Measurements from ENCODE around the gene RSPH9.

RSPH9 gene

GRCh38 chr6:43677759-43678158 is 32.9 kb downstream of the RSPH9 start:
- Histone ChIP-seq H3K18ac (ENCODE audit: low read length) (no peak overlapping the region), H3K36me3 (replicated peaks in 1 of 2; ENCODE audit: control insufficient read depth in 2 of 2, insufficient read depth in 2 of 2, low read length in 2 of 2) (peaks cover 33 to 99% of the 10 kb centered on the region in 2 donors)
- DNase-seq (ENCODE audit: low spot score), result no peak

DNA sequence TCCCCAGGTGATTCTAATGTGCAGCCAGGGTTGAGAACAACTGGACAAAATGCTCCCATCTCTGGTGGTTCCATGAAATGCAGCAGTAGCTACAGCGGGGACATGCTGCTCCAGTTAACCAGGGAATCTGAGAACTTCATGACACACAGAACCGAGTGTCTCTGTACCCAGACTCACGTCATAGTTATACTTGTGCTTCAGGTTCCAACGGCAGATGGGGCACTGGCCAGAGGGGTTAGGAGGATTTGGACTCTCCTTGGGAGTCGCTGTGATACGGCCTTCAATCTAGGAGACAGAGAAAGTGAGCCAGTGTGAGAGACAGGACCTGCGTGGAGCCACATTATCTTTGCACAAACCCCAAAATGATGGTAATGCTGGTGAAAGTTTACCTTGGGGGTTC is 33.5 kb downstream of the RSPH9 start:
- Histone ChIP-seq H2BK12ac (ENCODE audit: low read length) (no peak overlapping the region), H4K91ac (ENCODE audit: low read depth, low read length, poor library complexity) (no peak overlapping the region), H3K36me3 (replicated peaks in 1 of 2; ENCODE audit: control insufficient read depth in 2 of 2, insufficient read depth in 2 of 2, low read length in 2 of 2) (peaks cover 33 to 94% of the 10 kb centered on the region in 2 donors), H3K27ac (replicated peaks; ENCODE audit: low read length) (no peak overlapping the region), H3K14ac (ENCODE audit: low read length) (no peak overlapping the region), H3K4me2 (ENCODE audit: insufficient read depth, low read length, poor library complexity, severe bottlenecking) (no peak overlapping the region), H3K79me1 (ENCODE audit: low read depth, low read length) (no peaks in the 10 kb centered on the region), H2AK5ac (ENCODE audit: low read depth, low read length) (no peak overlapping the region), H3K4me1 (ENCODE audit: control insufficient read depth in 2 of 2, insufficient read depth in 1 of 2, low read depth in 1 of 2, low read length in 2 of 2) (no peaks in the 10 kb centered on the region), H3K27me3 (ENCODE audit: control insufficient read depth in 3 of 3, insufficient read depth in 3 of 3, low read depth in 1 of 3, low read length in 3 of 3) (no peaks in the 10 kb centered on the region), H2AFZ (ENCODE audit: low read length) (no peak overlapping the region), H2BK5ac (ENCODE audit: low read length) (no peak overlapping the region), H4K8ac (ENCODE audit: low read depth, low read length) (no peak overlapping the region), H3K4me3 (ENCODE audit: low read length in 2 of 2) (no peak overlapping the region), H2BK15ac (ENCODE audit: low read length) (no peak overlapping the region), H3K18ac (ENCODE audit: low read length) (no peak overlapping the region), H3K23ac (ENCODE audit: low read depth, low read length, poor library complexity) (no peak overlapping the region), H2BK120ac (ENCODE audit: low read depth, low read length) (no peak overlapping the region), H3K9me3 (replicated peaks in 1 of 2; ENCODE audit: control insufficient read depth in 2 of 2, insufficient read depth in 1 of 2, low read depth in 1 of 2, low read length in 2 of 2) (no peaks in the 10 kb centered on the region), H3K4ac (ENCODE audit: low read length) (no peak overlapping the region), H3K9ac (ENCODE audit: low read depth, low read length, poor library complexity) (no peak overlapping the region)
- no CpG with 5 or more reads among the region's 7 CpGs for WGBS, 2 donors (ENCODE audit: extremely low coverage in 2 of 2, insufficient read length in 2 of 2, insufficient replicate concordance in 1 of 2)
- no peak for DNase-seq (ENCODE audit: low spot score)

More at GRCh38 chr6:43677759-43678158, 32.9 kb downstream of the RSPH9 start:
- Histone ChIP-seq H3K79me1 (ENCODE audit: low read depth, low read length) (no peaks in the 10 kb centered on the region), H2BK5ac (ENCODE audit: low read length) (no peak overlapping the region), H3K9ac (ENCODE audit: low read depth, low read length, poor library complexity) (no peak overlapping the region), H3K4me2 (ENCODE audit: insufficient read depth, low read length, poor library complexity, severe bottlenecking) (no peak overlapping the region), H3K4me1 (ENCODE audit: control insufficient read depth in 2 of 2, insufficient read depth in 1 of 2, low read depth in 1 of 2, low read length in 2 of 2) (no peaks in the 10 kb centered on the region), H2BK12ac (ENCODE audit: low read length) (no peak overlapping the region), H3K4ac (ENCODE audit: low read length) (no peak overlapping the region), H3K14ac (ENCODE audit: low read length) (no peak overlapping the region), H4K8ac (ENCODE audit: low read depth, low read length) (no peak overlapping the region), H2BK15ac (ENCODE audit: low read length) (no peak overlapping the region), H3K23ac (ENCODE audit: low read depth, low read length, poor library complexity) (no peak overlapping the region), H3K4me3 (ENCODE audit: low read length in 2 of 2) (no peak overlapping the region), H2AFZ (ENCODE audit: low read length) (no peak overlapping the region), H3K9me3 (replicated peaks in 1 of 2; ENCODE audit: control insufficient read depth in 2 of 2, insufficient read depth in 1 of 2, low read depth in 1 of 2, low read length in 2 of 2) (no peaks in the 10 kb centered on the region), H4K91ac (ENCODE audit: low read depth, low read length, poor library complexity) (no peak overlapping the region), H3K27ac (replicated peaks; ENCODE audit: low read length) (no peak overlapping the region), H3K27me3 (ENCODE audit: control insufficient read depth in 3 of 3, insufficient read depth in 3 of 3, low read depth in 1 of 3, low read length in 3 of 3) (no peaks in the 10 kb centered on the region), H2AK5ac (ENCODE audit: low read depth, low read length) (no peak overlapping the region), H2BK120ac (ENCODE audit: low read depth, low read length) (no peak overlapping the region)
- no CpG with 5 or more reads among the region's 7 CpGs for whole genome bisulfite sequencing, 2 donors (ENCODE audit: extremely low coverage in 2 of 2, insufficient read length in 2 of 2, insufficient replicate concordance in 1 of 2)

GRCh38 chr6:43679057-43679456 is 34.2 kb downstream of the RSPH9 start:
- WGBS, 2 donors (ENCODE audit: extremely low coverage in 2 of 2, insufficient read length in 2 of 2, insufficient replicate concordance in 1 of 2), result no CpG with 5 or more reads among the region's 6 CpGs

DNA sequence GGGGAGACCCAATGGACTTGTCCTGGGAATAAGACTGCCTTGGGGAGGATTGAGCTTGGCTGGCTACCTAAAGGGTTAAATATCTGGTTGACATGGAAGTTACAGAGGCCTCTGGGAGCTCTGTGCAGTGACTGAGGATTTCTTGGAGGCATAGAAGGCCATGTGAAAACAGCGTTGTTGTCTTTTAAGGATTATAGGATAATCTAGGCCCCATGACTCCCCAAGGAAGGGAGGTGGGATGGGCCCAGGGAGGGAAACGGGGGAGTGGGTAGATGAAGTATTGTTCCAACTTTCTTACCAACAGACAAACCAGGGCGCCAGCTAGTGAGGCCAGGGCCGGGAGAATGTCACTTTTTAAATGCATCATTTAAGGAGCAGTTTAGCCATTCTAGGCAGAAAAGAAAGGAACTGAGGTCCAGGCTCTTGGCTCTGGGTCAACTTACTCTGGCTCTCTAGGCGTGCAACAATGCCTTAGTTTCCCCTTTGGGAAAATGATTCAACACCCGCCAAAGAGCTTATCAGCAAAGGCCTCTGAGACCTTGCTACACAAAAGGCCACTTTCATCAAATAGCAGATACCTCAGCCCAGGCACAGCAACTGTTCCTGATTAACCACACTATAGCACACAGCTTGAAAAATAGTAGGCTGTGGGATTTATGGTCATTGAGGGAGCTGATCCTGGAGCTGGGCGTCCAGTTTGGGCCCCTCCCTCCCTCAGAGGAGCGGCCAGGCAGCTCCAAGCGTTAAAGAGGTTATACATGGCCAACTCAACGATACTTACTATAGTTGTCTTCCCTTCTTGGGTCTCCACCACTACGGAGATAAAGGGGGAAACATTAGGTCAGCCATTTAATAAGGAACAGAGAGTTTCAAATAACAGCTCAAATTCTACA is 35.7 kb downstream of the RSPH9 start:
- H3K4me3 ChIP-seq (ENCODE audit: low read length in 2 of 2), result no peak overlapping the region
- H2BK12ac ChIP-seq (ENCODE audit: low read length), result no peak overlapping the region
- no peak for DNase-seq (ENCODE audit: low spot score)
- no peak overlapping the region for H3K4me2 ChIP-seq (ENCODE audit: insufficient read depth, low read length, poor library complexity, severe bottlenecking)
- no peaks in the 10 kb centered on the region for H3K9me3 ChIP-seq (replicated peaks in 1 of 2; ENCODE audit: control insufficient read depth in 2 of 2, insufficient read depth in 1 of 2, low read depth in 1 of 2, low read length in 2 of 2)
- no peak overlapping the region for H4K8ac ChIP-seq (ENCODE audit: low read depth, low read length)
- no peak overlapping the region for H3K27ac ChIP-seq (replicated peaks; ENCODE audit: low read length)
- H3K4me1 ChIP-seq (ENCODE audit: control insufficient read depth in 2 of 2, insufficient read depth in 1 of 2, low read depth in 1 of 2, low read length in 2 of 2), result no peaks in the 10 kb centered on the region
- no CpG with 5 or more reads among the region's 11 CpGs for WGBS, 2 donors (ENCODE audit: extremely low coverage in 2 of 2, insufficient read length in 2 of 2, insufficient replicate concordance in 1 of 2)
- no peak overlapping the region for H3K14ac ChIP-seq (ENCODE audit: low read length)
- no peak overlapping the region for H3K23ac ChIP-seq (ENCODE audit: low read depth, low read length, poor library complexity)
- peaks cover 16 to 85% of the 10 kb centered on the region in 2 donors for H3K36me3 ChIP-seq (replicated peaks in 1 of 2; ENCODE audit: control insufficient read depth in 2 of 2, insufficient read depth in 2 of 2, low read length in 2 of 2)
- no peak overlapping the region for H2BK120ac ChIP-seq (ENCODE audit: low read depth, low read length)
- H2AK5ac ChIP-seq (ENCODE audit: low read depth, low read length), result no peak overlapping the region
- H4K91ac ChIP-seq (ENCODE audit: low read depth, low read length, poor library complexity), result no peak overlapping the region
- no peak overlapping the region for H2BK5ac ChIP-seq (ENCODE audit: low read length)
- H2AFZ ChIP-seq (ENCODE audit: low read length), result no peak overlapping the region
- no peak overlapping the region for H3K18ac ChIP-seq (ENCODE audit: low read length)
- H3K9ac ChIP-seq (ENCODE audit: low read depth, low read length, poor library complexity), result no peak overlapping the region
- H3K4ac ChIP-seq (ENCODE audit: low read length), result no peak overlapping the region
- H2BK15ac ChIP-seq (ENCODE audit: low read length), result no peak overlapping the region
- H3K79me1 ChIP-seq (ENCODE audit: low read depth, low read length), result no peaks in the 10 kb centered on the region
- no peaks in the 10 kb centered on the region for H3K27me3 ChIP-seq (ENCODE audit: control insufficient read depth in 3 of 3, insufficient read depth in 3 of 3, low read depth in 1 of 3, low read length in 3 of 3)

More at GRCh38 chr6:43679057-43679456, 34.2 kb downstream of the RSPH9 start:
- Histone ChIP-seq H3K4ac (ENCODE audit: low read length) (no peak overlapping the region), H4K8ac (ENCODE audit: low read depth, low read length) (no peak overlapping the region), H4K91ac (ENCODE audit: low read depth, low read length, poor library complexity) (no peak overlapping the region), H3K4me2 (ENCODE audit: insufficient read depth, low read length, poor library complexity, severe bottlenecking) (no peak overlapping the region), H3K9me3 (replicated peaks in 1 of 2; ENCODE audit: control insufficient read depth in 2 of 2, insufficient read depth in 1 of 2, low read depth in 1 of 2, low read length in 2 of 2) (no peaks in the 10 kb centered on the region), H3K4me1 (ENCODE audit: control insufficient read depth in 2 of 2, insufficient read depth in 1 of 2, low read depth in 1 of 2, low read length in 2 of 2) (no peaks in the 10 kb centered on the region), H3K9ac (ENCODE audit: low read depth, low read length, poor library complexity) (no peak overlapping the region), H3K14ac (ENCODE audit: low read length) (no peak overlapping the region), H3K36me3 (replicated peaks in 1 of 2; ENCODE audit: control insufficient read depth in 2 of 2, insufficient read depth in 2 of 2, low read length in 2 of 2) (peaks cover 29 to 92% of the 10 kb centered on the region in 2 donors), H2BK5ac (ENCODE audit: low read length) (no peak overlapping the region), H3K79me1 (ENCODE audit: low read depth, low read length) (no peaks in the 10 kb centered on the region), H3K27me3 (ENCODE audit: control insufficient read depth in 3 of 3, insufficient read depth in 3 of 3, low read depth in 1 of 3, low read length in 3 of 3) (no peaks in the 10 kb centered on the region), H3K4me3 (ENCODE audit: low read length in 2 of 2) (no peak overlapping the region), H3K27ac (replicated peaks; ENCODE audit: low read length) (no peak overlapping the region), H3K18ac (ENCODE audit: low read length) (no peak overlapping the region), H2BK15ac (ENCODE audit: low read length) (no peak overlapping the region), H2AFZ (ENCODE audit: low read length) (no peak overlapping the region), H2AK5ac (ENCODE audit: low read depth, low read length) (no peak overlapping the region), H3K23ac (ENCODE audit: low read depth, low read length, poor library complexity) (no peak overlapping the region), H2BK12ac (ENCODE audit: low read length) (no peak overlapping the region), H2BK120ac (ENCODE audit: low read depth, low read length) (no peak overlapping the region)
- DNase-seq (ENCODE audit: low spot score), result no peak
